ENCODE measurements around the gene MAP2K7. TPM values are rescaled to one million over a fixed set of nuclear protein-coding genes. Genes with fewer than 3 reads are reported as not detected.
"Not testable (repeated sequence)": the region's sequence is repeated elsewhere in the genome, so short reads cannot be mapped to it uniquely, and the experiment has no call there.

MAP2K7 gene
- total RNA-seq, 1 donor from 2014 or later: 26.7 TPM

- DNase-seq (ENCODE audit: low spot score): no peak
Measured at GRCh38 chr19:7907122-7907521, 3.4 kb downstream of the MAP2K7 start.

GRCh38 chr19:7907544-7907943, 3.9 kb downstream of the MAP2K7 start:
- no peak for DNase-seq (ENCODE audit: low spot score)

GRCh38 chr19:7908078-7908699, 4.5 kb downstream of the MAP2K7 start:
- no peak for DNase-seq (ENCODE audit: low spot score)

GRCh38 chr19:7908742-7909461, 5.2 kb downstream of the MAP2K7 start:
- no peak for DNase-seq (ENCODE audit: low spot score)

GRCh38 chr19:7909471-7910067, 5.9 kb downstream of the MAP2K7 start:
- DNase-seq (ENCODE audit: low spot score): no peak

GRCh38 chr19:7910321-7911161, 6.9 kb downstream of the MAP2K7 start:
- DNase-seq (ENCODE audit: low spot score): no peak

GRCh38 chr19:7911508-7912143, 7.9 kb downstream of the MAP2K7 start:
- DNase-seq (ENCODE audit: low spot score): no peak

GRCh38 chr19:7912144-7912696, 8.5 kb downstream of the MAP2K7 start:
- DNase-seq (ENCODE audit: low spot score): no peak

GRCh38 chr19:7912697-7913564, 9.3 kb downstream of the MAP2K7 start:
- DNase-seq (ENCODE audit: low spot score): no peak

- DNase-seq (ENCODE audit: low spot score): no peak
Measured at GRCh38 chr19:7913652-7914051, 10.0 kb downstream of the MAP2K7 start.

- DNase-seq (ENCODE audit: low spot score): no peak
Measured at GRCh38 chr19:7914099-7914498, 10.4 kb downstream of the MAP2K7 start.

- no peak for DNase-seq (ENCODE audit: low spot score)
Measured at GRCh38 chr19:7914598-7915045, 10.9 kb downstream of the MAP2K7 start, which contains the start of gene TGFBR3L. TSS of gene TGFBR3L (plus strand) at chr19:7914830.

GRCh38 chr19:7915250-7916102, 11.8 kb downstream of the MAP2K7 start:
- no peak for DNase-seq (ENCODE audit: low spot score)

GRCh38 chr19:7916103-7916954, 12.7 kb downstream of the MAP2K7 start:
- no peak for DNase-seq (ENCODE audit: low spot score)

GRCh38 chr19:7916955-7917266, 13.2 kb downstream of the MAP2K7 start:
- DNase-seq (ENCODE audit: low spot score): no peak

GRCh38 chr19:7917267-7918061, 13.8 kb downstream of the MAP2K7 start:
- no peak for DNase-seq (ENCODE audit: low spot score)

GRCh38 chr19:7918062-7918614, 14.5 kb downstream of the MAP2K7 start:
- not testable (repeated sequence) for DNase-seq (ENCODE audit: low spot score)

All from mesenteric fat pad (tissue), 1 donor.